Stimulated activated CD8-positive, alpha-beta memory T cell treated with anti-CD3 and anti-CD28 coated beads, Interleukin-7, amount 100 ng/mL, for 4 hours (primary cell): Measurements from ENCODE around the gene MUC13.

Experiments used
- DNase-seq, 2 donors: peaks; one replicate each; pipeline ENCODE4 v3.0.0-alpha.2; 2020; ENCODE audit warnings: low read depth in 2 of 2

Gene MUC13

GRCh38 chr3:124876401-124876878 lies 58.1 kb downstream of the MUC13 start:
- no peak for DNase-seq

GRCh38 chr3:124873226-124873625 lies 61.3 kb downstream of the MUC13 start:
- no peak for DNase-seq

GRCh38 chr3:124867511-124867910 lies 67.0 kb downstream of the MUC13 start:
- no peak for DNase-seq

GRCh38 chr3:124862006-124862405 lies 72.5 kb downstream of the MUC13 start:
- DNase-seq = no peak

GRCh38 chr3:124861041-124861440 lies 73.5 kb downstream of the MUC13 start:
- no peak for DNase-seq

GRCh38 chr3:124860599-124860998 lies 74.0 kb downstream of the MUC13 start:
- no peak for DNase-seq

GRCh38 chr3:124859025-124859424 lies 75.5 kb downstream of the MUC13 start:
- DNase-seq = no peak

GRCh38 chr3:124858275-124858674 lies 76.3 kb downstream of the MUC13 start:
- DNase-seq = no peak

- no peak for DNase-seq
Observed at GRCh38 chr3:124856677-124857076, 77.9 kb downstream of the MUC13 start.
